NCI-H2227 (cell line): Measurements from ENCODE around the gene TMEM225.
"Not testable (repeated sequence)": the region's sequence is repeated elsewhere in the genome, so short reads cannot be mapped to it uniquely, and the experiment has no call there.

ENCODE experiments used
- DNase-seq: peaks from one replicate; lab custom pipeline; 2025; ENCODE audit not compliant: unreplicated experiment; lab: John Stamatoyannopoulos, UW

TMEM225 gene

GRCh38 chr11:123885570-123885969 is at the start of gene TMEM225:
Gene TMEM225, minus strand, starts transcription at chr11:123885670. Its CDS starts 245 bp downstream, at chr11:123885425.
- DNase-seq: no peak

DNA sequence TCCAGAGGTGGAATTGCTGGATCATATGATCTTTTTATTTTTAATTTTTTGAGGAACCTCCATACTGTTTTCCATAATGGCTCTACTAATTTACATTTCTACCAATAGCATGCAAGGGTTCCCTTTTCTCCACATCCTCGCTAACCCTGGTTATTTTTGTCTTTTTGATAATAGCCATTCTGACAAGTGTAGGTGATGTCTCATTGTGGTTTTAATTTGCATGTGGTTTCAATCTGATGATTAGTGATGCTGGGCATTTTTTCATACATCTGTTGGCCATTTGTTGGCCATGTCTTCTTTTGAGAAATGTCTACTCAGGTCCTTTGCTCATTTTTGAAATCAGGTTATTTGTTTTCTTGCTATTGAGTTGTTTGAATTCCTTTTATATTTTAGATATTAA is 38.6 kb upstream of the TMEM225 start:
- no peak for DNase-seq

GRCh38 chr11:123920943-123921342 is 35.5 kb upstream of the TMEM225 start:
- no peak for DNase-seq

DNA sequence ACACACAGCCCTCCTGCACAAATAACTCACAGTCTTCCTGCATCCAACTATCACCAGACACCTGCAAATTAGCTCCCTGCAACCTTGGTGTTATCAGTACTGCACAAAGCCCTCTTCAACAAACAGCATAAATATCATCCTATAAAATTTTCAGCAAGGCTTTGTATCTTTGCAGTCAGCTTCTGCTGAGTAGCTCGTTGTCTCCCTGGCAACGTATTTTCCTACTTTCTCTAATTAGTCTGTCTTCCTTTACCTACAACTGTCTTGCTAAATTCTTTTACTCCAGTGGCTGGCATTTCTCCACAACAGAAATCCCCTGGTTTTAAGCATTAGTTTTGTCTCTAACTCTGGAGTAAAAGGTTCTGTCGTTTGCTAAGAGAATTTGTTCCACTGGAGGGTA is 20.4 kb upstream of the TMEM225 start:
- DNase-seq: no peak

DNA sequence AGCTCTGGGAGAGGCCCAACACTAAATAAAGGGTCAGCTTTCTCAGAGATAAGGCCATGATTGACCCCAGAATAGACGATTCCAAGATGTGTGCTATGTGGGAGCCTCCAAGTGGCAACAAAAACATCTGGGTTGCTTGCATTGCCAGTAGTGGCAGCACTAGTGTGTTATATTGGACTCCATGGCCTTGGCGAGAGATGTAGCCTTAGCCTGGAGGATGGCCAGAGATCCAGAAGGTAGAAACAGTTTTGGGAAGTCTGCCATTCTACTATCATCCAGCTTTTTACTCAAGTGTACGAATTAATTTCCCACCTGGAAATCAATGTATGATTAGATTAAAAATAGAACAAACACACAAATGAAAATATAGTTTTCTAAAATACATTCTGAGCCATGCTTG is 19.5 kb upstream of the TMEM225 start:
- DNase-seq: no peak

- no peak for DNase-seq
These were observed 18.5 kb upstream of the TMEM225 start for GRCh38 chr11:123903932-123904331.

DNA sequence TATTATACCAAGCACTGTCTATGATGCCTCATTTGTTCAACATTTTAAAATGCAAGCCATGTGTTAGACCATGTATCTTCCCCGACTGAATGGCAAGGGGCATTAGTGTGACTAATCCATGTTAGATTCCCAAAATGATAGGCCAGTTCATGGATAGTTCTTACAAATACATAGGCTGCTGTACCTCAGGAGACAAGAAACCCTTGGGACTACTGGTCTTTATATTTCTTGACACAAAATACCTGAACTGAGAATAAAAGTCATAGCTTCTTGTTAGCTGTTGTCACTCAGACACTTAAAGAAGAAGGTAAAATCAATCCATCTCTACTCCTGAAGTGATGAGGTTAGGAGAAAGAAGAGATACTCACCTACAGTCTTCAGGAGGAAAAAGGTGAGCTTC is 16.4 kb upstream of the TMEM225 start, which contains the start of gene OR8D4:
TSS of gene OR8D4 (plus strand) at position 301 of the 400 bp plus-strand sequence. CDS start 4,265 bp downstream, outside the sequence.
- no peak for DNase-seq

DNA sequence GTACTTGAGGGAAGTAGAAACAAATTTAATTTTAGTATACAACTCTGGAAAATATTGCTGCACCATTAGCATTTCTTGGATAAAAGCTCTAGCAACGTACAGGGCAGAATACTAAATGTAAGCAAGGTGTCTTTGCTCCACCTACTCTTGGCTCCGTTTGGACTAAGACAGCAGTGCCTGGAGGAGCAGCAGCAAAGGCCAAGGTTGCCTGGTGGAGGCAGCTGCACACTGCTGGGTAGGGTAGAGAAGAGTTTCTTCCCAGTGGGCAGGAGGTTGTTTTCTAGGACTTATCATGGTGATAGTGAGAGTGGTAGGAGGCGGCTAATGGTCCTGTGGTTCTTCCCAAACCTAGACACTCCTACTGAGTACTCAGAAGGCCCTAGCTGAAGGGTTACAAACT is 14.3 kb upstream of the TMEM225 start:
- no peak for DNase-seq

DNA sequence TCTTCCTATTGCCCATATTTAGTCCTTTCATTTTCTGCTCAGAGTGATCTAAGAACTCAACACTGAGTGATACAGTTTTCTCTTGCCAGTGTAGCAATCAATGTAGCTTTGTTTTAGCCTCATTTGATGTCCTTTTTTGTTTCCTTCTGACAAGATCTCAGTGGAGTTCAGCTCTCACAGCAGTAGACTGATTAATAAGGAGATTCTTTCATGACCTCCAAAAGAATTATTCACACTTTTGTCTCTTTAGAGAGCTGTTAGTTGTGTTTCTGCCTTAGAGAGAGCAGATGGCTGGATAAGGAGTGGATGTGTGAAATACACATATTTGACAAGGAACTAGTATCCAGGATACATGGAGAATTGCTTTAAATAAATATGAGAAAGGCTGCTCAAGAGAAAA is 6.6 kb upstream of the TMEM225 start:
- DNase-seq: no peak

DNA sequence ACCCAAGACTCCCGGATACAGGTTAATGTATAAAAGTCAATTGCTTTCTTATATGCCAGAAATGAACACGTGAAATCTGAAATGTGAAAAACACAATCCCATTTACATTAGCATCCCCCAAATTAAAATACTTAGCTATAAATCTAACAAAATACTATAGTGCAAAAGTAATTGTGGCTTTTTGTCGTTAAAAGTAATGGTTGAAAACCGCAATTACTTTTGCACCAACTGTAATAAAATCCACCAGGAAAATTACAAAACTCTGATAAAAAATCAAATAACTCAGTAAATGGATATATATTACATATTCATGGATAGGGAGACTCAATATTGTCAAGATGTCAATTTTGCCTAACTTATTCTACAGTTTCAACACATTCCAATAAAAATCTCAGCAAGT is 4.6 kb downstream of the TMEM225 start:
- no peak for DNase-seq

GRCh38 chr11:123867795-123868194 is 17.7 kb downstream of the TMEM225 start:
- not testable (repeated sequence) for DNase-seq

- DNase-seq: not testable (repeated sequence)
These were observed 20.2 kb downstream of the TMEM225 start for GRCh38 chr11:123865293-123865692.

DNA sequence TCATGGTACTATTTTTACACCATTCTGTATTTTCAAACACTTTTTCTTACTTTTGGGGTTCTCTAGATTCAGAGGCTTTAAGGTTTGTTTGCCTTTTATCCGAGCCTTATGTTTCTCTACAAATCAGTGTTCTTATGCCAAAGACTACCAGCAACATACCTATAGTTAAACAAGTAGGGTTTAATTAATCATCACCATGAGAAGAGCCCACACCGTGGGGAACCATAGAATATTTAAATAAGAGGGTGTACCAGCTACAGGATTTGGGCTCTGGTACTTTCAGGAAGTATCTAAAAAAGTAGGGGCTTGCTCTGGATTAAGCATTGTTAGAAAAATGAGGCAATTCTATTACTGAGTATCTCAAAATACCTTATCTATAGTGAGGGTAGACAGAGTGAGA is 25.7 kb downstream of the TMEM225 start:
- DNase-seq: no peak

DNA sequence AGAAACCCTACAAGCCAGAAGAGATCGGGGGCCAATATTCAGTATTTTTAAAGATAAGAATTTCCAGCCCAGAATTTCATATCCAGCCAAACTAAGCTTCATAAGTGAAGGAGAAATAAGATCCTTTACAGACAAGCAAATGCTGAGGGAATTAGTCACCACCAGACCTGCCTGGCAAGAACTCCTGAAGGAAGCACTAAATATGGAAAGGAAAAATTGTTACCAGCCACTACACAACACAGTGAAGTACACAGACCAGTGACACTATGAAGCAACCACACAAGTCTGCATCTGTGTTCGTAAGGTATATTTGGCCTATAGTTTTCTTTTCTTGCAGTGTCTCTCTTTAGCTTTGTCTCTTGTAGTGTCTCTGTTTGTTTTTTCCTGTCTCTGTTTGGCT is 29.0 kb downstream of the TMEM225 start:
- no peak for DNase-seq

GRCh38 chr11:123853038-123853437 is 32.4 kb downstream of the TMEM225 start:
- DNase-seq: no peak

GRCh38 chr11:123852321-123852720 is 33.1 kb downstream of the TMEM225 start:
- DNase-seq: no peak

DNA sequence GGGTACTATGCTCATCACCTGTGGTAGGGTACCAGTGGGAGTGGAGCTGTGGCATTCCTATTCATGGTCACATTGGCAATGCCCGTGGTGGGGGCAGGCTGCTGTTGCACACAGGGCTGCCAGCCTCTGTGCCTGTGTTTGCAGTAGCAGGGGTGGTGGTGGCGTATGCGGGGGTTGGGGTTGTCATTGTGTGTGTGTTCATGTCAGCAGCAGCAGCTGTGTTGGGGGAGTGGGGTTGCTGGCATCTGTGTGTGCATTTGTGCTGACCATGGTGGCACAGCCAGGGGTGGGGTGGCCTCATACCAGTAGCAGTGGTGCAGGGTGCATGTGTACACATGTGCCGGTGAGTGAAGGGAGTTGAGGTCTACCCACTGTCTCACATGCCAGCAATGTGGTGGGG is 34.4 kb downstream of the TMEM225 start:
- DNase-seq: no peak

- DNase-seq: no peak
These were observed 44.3 kb downstream of the TMEM225 start for GRCh38 chr11:123841174-123841573.

- no peak for DNase-seq
These were observed 46.3 kb downstream of the TMEM225 start for GRCh38 chr11:123839131-123839530.

GRCh38 chr11:123838659-123839058 is 46.8 kb downstream of the TMEM225 start:
- no peak for DNase-seq

DNA sequence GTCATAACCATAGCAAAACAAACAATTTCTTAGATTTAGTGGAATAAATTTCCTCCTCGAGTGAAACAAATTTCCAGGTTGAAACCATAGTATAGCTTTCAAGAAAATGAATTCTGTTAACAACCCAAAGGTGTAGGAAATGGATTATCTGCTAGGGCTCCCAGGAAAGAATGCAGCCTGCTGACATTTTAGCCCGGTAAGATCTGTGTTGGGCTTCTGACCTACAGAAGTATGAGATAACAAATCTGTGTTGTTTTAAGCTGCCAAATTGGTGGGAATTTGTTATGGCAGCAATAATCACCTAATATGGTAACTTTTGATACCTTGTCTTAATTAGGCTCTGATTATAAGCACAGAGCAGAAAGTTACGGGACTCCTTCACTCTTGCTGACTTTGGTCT is 47.3 kb downstream of the TMEM225 start:
- no peak for DNase-seq

GRCh38 chr11:123833095-123833494 is 52.4 kb downstream of the TMEM225 start:
- DNase-seq: no peak
